HepG2 (cell line): ENCODE data around the gene NHLH2. TPM values are rescaled to one million over a fixed set of nuclear protein-coding genes. Genes with fewer than 3 reads are reported as not detected.

Experiments
- ATAC-seq: fragments of 200-7000 bp; cut with Tn5 transposase; 3 replicates; pipeline ENCODE4 v1.9.1; 2020; ENCODE audit warnings: mild to moderate bottlenecking, moderate library complexity
- BruUV-seq: library from RNA; stranded (reverse); fragments of 400-500 nt; replicated peaks from 2 replicates; lab custom pipeline; 2021; lab: Mats Ljungman, UMichigan
- CTCF ChIA-PET: fragments of 300-600 bp; formaldehyde crosslinking; extraction: SDS; loops from one replicate; lab custom pipeline; 2021; ENCODE audit warnings: low total read pairs, inconsistent platforms, low intra/inter-chr PET ratio; lab: Yijun Ruan, JAX
- POLR2A ChIA-PET: fragments of 350-600 bp; sonication (Branson Sonifier 250); formaldehyde crosslinking; loops from one replicate; lab custom pipeline; 2020; ENCODE audit warnings: antibody characterized with exemption, inconsistent platforms; lab: Yijun Ruan, JAX
- DNase-seq: peaks from one replicate; pipeline ENCODE4 v3.0.0-alpha.2; 2015; ENCODE audit warnings: low spot score
- FAIRE-seq: peaks from 3 replicates; lab custom pipeline; 2011; peaks lifted over from hg19 to GRCh38; lab: Jason Lieb, UNC
- H2AFZ ChIP-seq: one replicate; pipeline ENCODE4 v1.6.1; 2011; ENCODE audit warnings: low read length, inconsistent platforms
- H3K27ac ChIP-seq: fragments of 300-600 bp; 3 replicates; pipeline ENCODE4 v1.8.0; 2011; ENCODE audit warnings: mixed run types, mild to moderate bottlenecking, mixed read lengths, low read length, inconsistent platforms; ENCODE audit not compliant: insufficient read depth; ENCODE audit errors: extremely low read length
- H3K27me3 ChIP-seq, 2 experiments: fragments of 200-600 bp in 1 of 2; 2 replicates in 1 of 2; 3 replicates in 1 of 2; pipeline versions ENCODE4 v1.6.0 to v1.8.0; 2011; ENCODE audit warnings: low read length in 2 of 2, mild to moderate bottlenecking in 2 of 2, moderate library complexity in 2 of 2, inconsistent platforms in 1 of 2; ENCODE audit not compliant: insufficient read depth in 2 of 2, control insufficient read depth in 1 of 2
- H3K36me3 ChIP-seq, 2 experiments: fragments of 200-600 bp in 1 of 2; replicated peaks in 1 of 2; 2 replicates in 1 of 2; 3 replicates in 1 of 2; pipeline versions ENCODE4 v1.5.1 to v1.8.0; 2011; ENCODE audit warnings: low read length in 2 of 2, inconsistent platforms in 1 of 2; ENCODE audit not compliant: insufficient read depth in 2 of 2, control insufficient read depth in 1 of 2
- H3K4me1 ChIP-seq: 2 replicates; pipeline ENCODE4 v1.5.1; 2012; ENCODE audit warnings: low read length, inconsistent platforms; ENCODE audit not compliant: insufficient read depth
- H3K4me2 ChIP-seq: 2 replicates; pipeline ENCODE4 v1.6.0; 2011; ENCODE audit warnings: low read depth, low read length, inconsistent platforms
- H3K4me3 ChIP-seq, 3 experiments: fragments of 200-600 bp in 1 of 3; sonication (generic), shearing (Covaris generic) in 1 of 3; replicated peaks in 1 of 3; 2 replicates each; pipeline ENCODE4 v1.5.1; 2011 to 2016; ENCODE audit warnings: low read length in 3 of 3, inconsistent platforms in 2 of 3, low read depth in 2 of 3, mild to moderate bottlenecking in 2 of 3, control low read depth in 1 of 3, mixed read lengths in 1 of 3; ENCODE audit not compliant: insufficient read depth in 1 of 3
- H3K79me2 ChIP-seq: one replicate; pipeline ENCODE4 v1.6.1; 2011; ENCODE audit warnings: low read length, inconsistent platforms; ENCODE audit not compliant: insufficient read depth
- H3K9ac ChIP-seq: 2 replicates; pipeline ENCODE4 v1.6.0; 2011; ENCODE audit warnings: mild to moderate bottlenecking, low read depth, low read length, inconsistent platforms; ENCODE audit not compliant: insufficient read depth
- H3K9me3 ChIP-seq: 2 replicates; pipeline ENCODE4 v1.5.1; 2012; ENCODE audit warnings: mild to moderate bottlenecking, low read length
- H4K20me1 ChIP-seq: 2 replicates; pipeline ENCODE4 v1.6.0; 2011; ENCODE audit warnings: inconsistent platforms, mild to moderate bottlenecking, low read length, moderate library complexity; ENCODE audit not compliant: insufficient read depth
- CBX2 ChIP-seq, 2 experiments: fragments of 200-600 bp in 1 of 2; sonication (generic); formaldehyde crosslinking in 1 of 2; IDR thresholded peaks; 2 replicates each; pipeline versions ENCODE4 v1.7.0 to v1.8.1; 2018 to 2022; ENCODE audit warnings: low read depth in 2 of 2, low read length in 1 of 2, mild to moderate bottlenecking in 1 of 2, missing genetic modification reagents in 1 of 2
- KMT2A ChIP-seq: sonication (generic); formaldehyde crosslinking; IDR thresholded peaks from 2 replicates; pipeline ENCODE4 v1.4.0; 2020; ENCODE audit warnings: missing genetic modification reagents
- ZSCAN25 ChIP-seq: sonication (generic); formaldehyde crosslinking; IDR thresholded peaks from 2 replicates; pipeline ENCODE4 v1.8.0; 2022; ENCODE audit warnings: mild to moderate bottlenecking, missing genetic modification reagents
- WGBS: methylation state at CpG from one replicate; pipeline ENCODE4 v1.1.6; 2017; ENCODE audit warnings: low lambda C conversion rate; 5-methylcytosine and 5-hydroxymethylcytosine counted together
- in situ Hi-C: cut with HindIII; loops from 2 replicates; pipeline ENCODE4 v1.10.0; 2017; ENCODE audit warnings: low pct_unique_long_range_greater_than_20kb; ENCODE audit not compliant: extremely low pct_ligation_motif_present
- intact Hi-C: fragments of 100-400 bp; cut with micrococcal nuclease; formaldehyde crosslinking; loops from one replicate; pipeline ENCODE4 v1.10.0; 2022; ENCODE audit not compliant: unreplicated experiment
- polyA plus RNA-seq, 8 experiments: library from polyadenylated mRNA; depleted of rRNA in 3 of 8; stranded (reverse) in 7 of 8; unstranded in 1 of 8; fragments of >200 nt; fragmentation: Illumina TruSeq in 4 of 8; extraction: Trizol in 4 of 8; gene quantifications; 2 replicates each; pipeline versions ENCODE4 v1.2.1 to v1.2.3, GENCODE V29; 2011 to 2016; ENCODE audit warnings: low read depth in 4 of 8, missing spikeins in 1 of 8, mixed read lengths in 1 of 8; ENCODE audit not compliant: insufficient read depth in 1 of 8
- total RNA-seq, 5 experiments: library from RNA; depleted of rRNA; stranded (reverse); fragments of >200 nt; fragmentation: Illumina TruSeq; extraction: Trizol; gene quantifications; 2 replicates each; pipeline ENCODE4 v1.2.3, GENCODE V29; 2016; ENCODE audit warnings: low read depth in 1 of 5
- TF ChIP-seq, protein P1 (sequence below): sonication (generic); formaldehyde crosslinking; IDR thresholded peaks from 2 replicates; pipeline ENCODE4 v1.8.0; 2022; ENCODE audit warnings: mild to moderate bottlenecking, missing genetic modification reagents
- TF ChIP-seq, protein P2 (sequence below): sonication (generic); formaldehyde crosslinking; IDR thresholded peaks from 2 replicates; pipeline ENCODE4 v1.4.0; 2020; ENCODE audit warnings: missing genetic modification reagents, mild to moderate bottlenecking, borderline replicate concordance
- TF ChIP-seq, protein P3 (sequence below): sonication (generic); formaldehyde crosslinking; IDR thresholded peaks from 2 replicates; pipeline ENCODE4 v1.4.0; 2020; ENCODE audit warnings: missing genetic modification reagents
- TF ChIP-seq, protein P4 (sequence below): sonication (generic); formaldehyde crosslinking; IDR thresholded peaks from 2 replicates; pipeline ENCODE4 v1.4.0; 2020; ENCODE audit warnings: missing genetic modification reagents

The NHLH2 gene
- total and polyA plus RNA-seq, 2 of the 13 experiments (the other 11 are each of a cell fraction or from before 2014, with no cell fraction given), result not detected

DNA sequence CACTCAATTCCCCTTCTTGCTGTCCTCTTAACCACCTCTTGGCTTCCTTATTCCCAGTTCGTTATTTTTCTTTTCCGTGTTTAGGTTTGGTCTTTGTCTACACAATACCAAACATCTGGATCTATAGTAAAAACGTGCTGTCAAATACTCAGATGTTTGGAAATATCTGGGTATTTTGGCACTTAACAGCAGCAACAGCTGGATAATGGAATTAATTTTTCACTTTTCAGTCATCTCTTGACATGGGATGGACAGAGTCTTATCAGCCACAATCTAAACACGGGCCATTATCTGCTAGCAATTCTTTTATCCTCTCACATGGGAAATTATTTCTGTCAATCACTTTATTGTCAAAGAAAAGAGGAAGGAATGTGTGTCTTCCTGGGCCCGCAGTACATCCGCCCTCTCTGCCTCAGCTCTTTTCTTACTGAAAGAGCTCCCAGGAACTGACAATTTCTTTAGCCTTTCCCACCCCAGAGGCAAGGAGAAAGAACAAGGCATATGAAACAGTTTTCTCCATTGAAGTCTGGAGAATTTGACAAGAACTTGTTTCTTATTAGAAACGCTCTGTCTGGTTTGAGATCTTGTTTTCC is 13.4 kb downstream of the NHLH2 start:
- ChIA-PET POLR2A (no interaction called here), CTCF (no interaction called here)
- H3K79me2 ChIP-seq, result no peaks in the 10 kb centered on the region
- H3K9ac ChIP-seq, result no peak overlapping the region
- intact Hi-C loops, result no loop called here
- peak overlapping the region in 1 of 3 experiments; percentile 65; a peak in 2 of 6 replicates for H3K4me3 ChIP-seq
- H3K36me3 ChIP-seq, result no peaks in the 10 kb centered on the region
- in situ Hi-C loops, result no loop called here
- peak overlapping the region; percentile 85 for H3K4me2 ChIP-seq
- TF ChIP-seq, protein P1, sequence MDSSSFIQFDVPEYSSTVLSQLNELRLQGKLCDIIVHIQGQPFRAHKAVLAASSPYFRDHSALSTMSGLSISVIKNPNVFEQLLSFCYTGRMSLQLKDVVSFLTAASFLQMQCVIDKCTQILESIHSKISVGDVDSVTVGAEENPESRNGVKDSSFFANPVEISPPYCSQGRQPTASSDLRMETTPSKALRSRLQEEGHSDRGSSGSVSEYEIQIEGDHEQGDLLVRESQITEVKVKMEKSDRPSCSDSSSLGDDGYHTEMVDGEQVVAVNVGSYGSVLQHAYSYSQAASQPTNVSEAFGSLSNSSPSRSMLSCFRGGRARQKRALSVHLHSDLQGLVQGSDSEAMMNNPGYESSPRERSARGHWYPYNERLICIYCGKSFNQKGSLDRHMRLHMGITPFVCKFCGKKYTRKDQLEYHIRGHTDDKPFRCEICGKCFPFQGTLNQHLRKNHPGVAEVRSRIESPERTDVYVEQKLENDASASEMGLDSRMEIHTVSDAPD (CRISPR knock-in tag), result no peak
- TF ChIP-seq KMT2A (CRISPR knock-in tag) (no peak), CBX2 (IDR thresholded peaks at IDR 0.05; ENCODE audit: low read depth, low read length) (0 out of 2 replicates have a peak, but pooled peaks have one; percentile 59), CBX2 (CRISPR knock-in tag; IDR thresholded peaks at IDR 0.05; ENCODE audit: low read depth) (no peak), ZSCAN25 (CRISPR knock-in tag) (no peak)
- TF ChIP-seq, protein P2, sequence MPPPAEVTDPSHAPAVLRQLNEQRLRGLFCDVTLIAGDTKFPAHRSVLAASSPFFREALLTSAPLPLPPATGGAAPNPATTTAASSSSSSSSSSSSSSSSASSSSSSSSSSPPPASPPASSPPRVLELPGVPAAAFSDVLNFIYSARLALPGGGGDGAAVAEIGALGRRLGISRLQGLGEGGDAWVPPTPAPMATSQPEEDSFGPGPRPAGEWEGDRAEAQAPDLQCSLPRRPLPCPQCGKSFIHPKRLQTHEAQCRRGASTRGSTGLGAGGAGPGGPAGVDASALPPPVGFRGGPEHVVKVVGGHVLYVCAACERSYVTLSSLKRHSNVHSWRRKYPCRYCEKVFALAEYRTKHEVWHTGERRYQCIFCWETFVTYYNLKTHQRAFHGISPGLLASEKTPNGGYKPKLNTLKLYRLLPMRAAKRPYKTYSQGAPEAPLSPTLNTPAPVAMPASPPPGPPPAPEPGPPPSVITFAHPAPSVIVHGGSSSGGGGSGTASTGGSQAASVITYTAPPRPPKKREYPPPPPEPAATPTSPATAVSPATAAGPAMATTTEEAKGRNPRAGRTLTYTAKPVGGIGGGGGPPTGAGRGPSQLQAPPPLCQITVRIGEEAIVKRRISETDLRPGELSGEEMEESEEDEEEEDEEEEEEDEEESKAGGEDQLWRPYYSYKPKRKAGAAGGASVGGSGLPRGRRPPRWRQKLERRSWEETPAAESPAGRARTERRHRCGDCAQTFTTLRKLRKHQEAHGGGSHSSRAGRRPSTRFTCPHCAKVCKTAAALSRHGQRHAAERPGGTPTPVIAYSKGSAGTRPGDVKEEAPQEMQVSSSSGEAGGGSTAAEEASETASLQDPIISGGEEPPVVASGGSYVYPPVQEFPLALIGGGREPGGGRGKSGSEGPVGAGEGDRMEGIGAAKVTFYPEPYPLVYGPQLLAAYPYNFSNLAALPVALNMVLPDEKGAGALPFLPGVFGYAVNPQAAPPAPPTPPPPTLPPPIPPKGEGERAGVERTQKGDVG (CRISPR knock-in tag), result no peak
- TF ChIP-seq, protein P3, sequence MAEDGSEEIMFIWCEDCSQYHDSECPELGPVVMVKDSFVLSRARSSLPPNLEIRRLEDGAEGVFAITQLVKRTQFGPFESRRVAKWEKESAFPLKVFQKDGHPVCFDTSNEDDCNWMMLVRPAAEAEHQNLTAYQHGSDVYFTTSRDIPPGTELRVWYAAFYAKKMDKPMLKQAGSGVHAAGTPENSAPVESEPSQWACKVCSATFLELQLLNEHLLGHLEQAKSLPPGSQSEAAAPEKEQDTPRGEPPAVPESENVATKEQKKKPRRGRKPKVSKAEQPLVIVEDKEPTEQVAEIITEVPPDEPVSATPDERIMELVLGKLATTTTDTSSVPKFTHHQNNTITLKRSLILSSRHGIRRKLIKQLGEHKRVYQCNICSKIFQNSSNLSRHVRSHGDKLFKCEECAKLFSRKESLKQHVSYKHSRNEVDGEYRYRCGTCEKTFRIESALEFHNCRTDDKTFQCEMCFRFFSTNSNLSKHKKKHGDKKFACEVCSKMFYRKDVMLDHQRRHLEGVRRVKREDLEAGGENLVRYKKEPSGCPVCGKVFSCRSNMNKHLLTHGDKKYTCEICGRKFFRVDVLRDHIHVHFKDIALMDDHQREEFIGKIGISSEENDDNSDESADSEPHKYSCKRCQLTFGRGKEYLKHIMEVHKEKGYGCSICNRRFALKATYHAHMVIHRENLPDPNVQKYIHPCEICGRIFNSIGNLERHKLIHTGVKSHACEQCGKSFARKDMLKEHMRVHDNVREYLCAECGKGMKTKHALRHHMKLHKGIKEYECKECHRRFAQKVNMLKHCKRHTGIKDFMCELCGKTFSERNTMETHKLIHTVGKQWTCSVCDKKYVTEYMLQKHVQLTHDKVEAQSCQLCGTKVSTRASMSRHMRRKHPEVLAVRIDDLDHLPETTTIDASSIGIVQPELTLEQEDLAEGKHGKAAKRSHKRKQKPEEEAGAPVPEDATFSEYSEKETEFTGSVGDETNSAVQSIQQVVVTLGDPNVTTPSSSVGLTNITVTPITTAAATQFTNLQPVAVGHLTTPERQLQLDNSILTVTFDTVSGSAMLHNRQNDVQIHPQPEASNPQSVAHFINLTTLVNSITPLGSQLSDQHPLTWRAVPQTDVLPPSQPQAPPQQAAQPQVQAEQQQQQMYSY (CRISPR knock-in tag), result no peak
- TF ChIP-seq, protein P4, sequence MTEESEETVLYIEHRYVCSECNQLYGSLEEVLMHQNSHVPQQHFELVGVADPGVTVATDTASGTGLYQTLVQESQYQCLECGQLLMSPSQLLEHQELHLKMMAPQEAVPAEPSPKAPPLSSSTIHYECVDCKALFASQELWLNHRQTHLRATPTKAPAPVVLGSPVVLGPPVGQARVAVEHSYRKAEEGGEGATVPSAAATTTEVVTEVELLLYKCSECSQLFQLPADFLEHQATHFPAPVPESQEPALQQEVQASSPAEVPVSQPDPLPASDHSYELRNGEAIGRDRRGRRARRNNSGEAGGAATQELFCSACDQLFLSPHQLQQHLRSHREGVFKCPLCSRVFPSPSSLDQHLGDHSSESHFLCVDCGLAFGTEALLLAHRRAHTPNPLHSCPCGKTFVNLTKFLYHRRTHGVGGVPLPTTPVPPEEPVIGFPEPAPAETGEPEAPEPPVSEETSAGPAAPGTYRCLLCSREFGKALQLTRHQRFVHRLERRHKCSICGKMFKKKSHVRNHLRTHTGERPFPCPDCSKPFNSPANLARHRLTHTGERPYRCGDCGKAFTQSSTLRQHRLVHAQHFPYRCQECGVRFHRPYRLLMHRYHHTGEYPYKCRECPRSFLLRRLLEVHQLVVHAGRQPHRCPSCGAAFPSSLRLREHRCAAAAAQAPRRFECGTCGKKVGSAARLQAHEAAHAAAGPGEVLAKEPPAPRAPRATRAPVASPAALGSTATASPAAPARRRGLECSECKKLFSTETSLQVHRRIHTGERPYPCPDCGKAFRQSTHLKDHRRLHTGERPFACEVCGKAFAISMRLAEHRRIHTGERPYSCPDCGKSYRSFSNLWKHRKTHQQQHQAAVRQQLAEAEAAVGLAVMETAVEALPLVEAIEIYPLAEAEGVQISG (CRISPR knock-in tag), result no peak
- FAIRE-seq (no peak), DNase-seq (no peak), ATAC-seq (no peak)
- H4K20me1 ChIP-seq, result no peaks in the 10 kb centered on the region
- H2AFZ ChIP-seq, result no peak overlapping the region
- H3K27ac ChIP-seq, result no peak overlapping the region
- H3K4me1 ChIP-seq, result 0 out of 2 replicates have a peak, but pooled peaks cover 7% of the 10 kb centered on the region
- H3K27me3 ChIP-seq, result peaks cover 1 to 29% of the 10 kb centered on the region in 2 experiments; a peak in 2 of 5 replicates
- WGBS, result 41% methylated on average over 7 of the region's 7 CpGs
- no peaks in the 10 kb centered on the region for H3K9me3 ChIP-seq
- BruUV-seq, result no TSS peak
